ENCODE results near the gene OR7A17.
A peak's percentile ranks its signal among the peaks of the same experiment; 100 is the strongest.

GRCh38 chr19:14916848-14917247 lies 30.9 kb upstream of the OR7A17 start:
- TF ChIP-seq CTCF (conservative IDR thresholded peaks at IDR 0.05; ENCODE audit: low read depth in 2 of 2): peak; percentile 42 to 47
- no peak for TF ChIP-seq POLR2AphosphoS5 (IDR thresholded peaks at IDR 0.05; ENCODE audit: low read depth)
